Tibial nerve (tissue), 4 donors: ENCODE data around the gene TMC2. TPM values are rescaled to one million over a fixed set of nuclear protein-coding genes. Genes with fewer than 3 reads are reported as not detected.

ENCODE experiments used
- DNase-seq, 2 donors: peaks; one replicate each; pipeline ENCODE4 v3.0.0-alpha.2; 2019; ENCODE audit warnings: low spot score in 2 of 2
- H3K27ac ChIP-seq, 4 donors: fragments of 200-600 bp; sonication (generic) in 3 of 4; one replicate each; pipeline ENCODE4 v1.5.1; 2017 to 2019; ENCODE audit warnings: mild to moderate bottlenecking in 1 of 4
- H3K27me3 ChIP-seq, 2 donors: fragments of 200-600 bp; sonication (generic) in 1 of 2; one replicate each; pipeline versions ENCODE4 v1.5.1 to v1.6.0; 2017 to 2019
- H3K36me3 ChIP-seq, 3 donors: fragments of 200-600 bp; sonication (generic); one replicate each; pipeline ENCODE4 v1.5.1; 2018 to 2019
- H3K4me1 ChIP-seq, 4 donors: fragments of 200-600 bp; sonication (generic) in 3 of 4; one replicate each; pipeline ENCODE4 v1.5.1; 2017 to 2019
- H3K4me3 ChIP-seq, 4 donors: fragments of 200-600 bp; sonication (generic) in 3 of 4; one replicate each; pipeline ENCODE4 v1.5.1; 2017 to 2019; ENCODE audit warnings: mild to moderate bottlenecking in 1 of 4, moderate library complexity in 1 of 4
- H3K9me3 ChIP-seq, 4 donors: fragments of 200-600 bp; sonication (generic) in 3 of 4; one replicate each; pipeline ENCODE4 v1.5.1; 2017 to 2019
- EP300 ChIP-seq, 2 donors: sonication (generic); formaldehyde crosslinking; IDR thresholded peaks; one replicate each; pipeline ENCODE4 v1.6.1; 2017; ENCODE audit warnings: antibody characterized with exemption in 2 of 2, mild to moderate bottlenecking in 1 of 2
- POLR2A ChIP-seq, 2 donors: fragments of 450-650 bp; IDR thresholded peaks; one replicate each; pipeline ENCODE4 v1.6.1; 2017; ENCODE audit warnings: antibody characterized with exemption in 2 of 2, mild to moderate bottlenecking in 2 of 2, moderate library complexity in 2 of 2
- WGBS, 2 donors: methylation state at CpG; one replicate each; pipeline ENCODE4 v1.1.5; 2018; 5-methylcytosine and 5-hydroxymethylcytosine counted together
- total RNA-seq, 4 donors: library from RNA; depleted of rRNA; stranded (reverse); fragments of >200 nt; gene quantifications; one replicate each; pipeline ENCODE4 v1.1.0, GENCODE V29; 2016
- TF ChIP-seq, protein P1 (sequence below), 5 experiments: fragments of 200-600 bp in 3 of 5; fragments of 450-650 bp in 2 of 5; sonication (generic) in 3 of 5; IDR thresholded peaks; one replicate each; pipeline ENCODE4 v1.5.1; 2016 to 2019; ENCODE audit warnings: antibody characterized with exemption in 5 of 5, mild to moderate bottlenecking in 3 of 5, moderate library complexity in 2 of 5

Gene TMC2
- total RNA-seq, 4 donors from 2014 or later: 0.21 to 0.59 (median 0.26) TPM

DNA sequence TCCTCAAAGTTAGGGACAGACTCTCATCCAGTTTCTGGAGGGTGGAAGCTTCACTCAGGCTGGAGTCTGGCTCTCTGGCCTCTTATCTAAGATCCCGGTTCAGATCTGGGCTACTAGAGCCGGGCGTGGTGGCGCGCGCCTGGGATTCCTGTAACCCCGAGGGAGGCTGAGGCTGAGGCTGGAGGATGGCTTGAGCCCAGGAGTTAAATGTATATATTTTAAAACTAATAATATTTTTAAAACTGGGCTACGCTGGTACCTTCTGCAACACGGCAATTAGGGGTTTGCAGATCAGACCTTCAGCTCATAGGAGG is 26.9 kb upstream of the TMC2 start:
- no peak for DNase-seq
- TF ChIP-seq, protein P1, sequence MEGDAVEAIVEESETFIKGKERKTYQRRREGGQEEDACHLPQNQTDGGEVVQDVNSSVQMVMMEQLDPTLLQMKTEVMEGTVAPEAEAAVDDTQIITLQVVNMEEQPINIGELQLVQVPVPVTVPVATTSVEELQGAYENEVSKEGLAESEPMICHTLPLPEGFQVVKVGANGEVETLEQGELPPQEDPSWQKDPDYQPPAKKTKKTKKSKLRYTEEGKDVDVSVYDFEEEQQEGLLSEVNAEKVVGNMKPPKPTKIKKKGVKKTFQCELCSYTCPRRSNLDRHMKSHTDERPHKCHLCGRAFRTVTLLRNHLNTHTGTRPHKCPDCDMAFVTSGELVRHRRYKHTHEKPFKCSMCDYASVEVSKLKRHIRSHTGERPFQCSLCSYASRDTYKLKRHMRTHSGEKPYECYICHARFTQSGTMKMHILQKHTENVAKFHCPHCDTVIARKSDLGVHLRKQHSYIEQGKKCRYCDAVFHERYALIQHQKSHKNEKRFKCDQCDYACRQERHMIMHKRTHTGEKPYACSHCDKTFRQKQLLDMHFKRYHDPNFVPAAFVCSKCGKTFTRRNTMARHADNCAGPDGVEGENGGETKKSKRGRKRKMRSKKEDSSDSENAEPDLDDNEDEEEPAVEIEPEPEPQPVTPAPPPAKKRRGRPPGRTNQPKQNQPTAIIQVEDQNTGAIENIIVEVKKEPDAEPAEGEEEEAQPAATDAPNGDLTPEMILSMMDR (IDR thresholded peaks at IDR 0.05): no peak
- no peak for TF ChIP-seq EP300 (IDR thresholded peaks at IDR 0.05)
- TF ChIP-seq POLR2A (IDR thresholded peaks at IDR 0.05): no peak

DNA sequence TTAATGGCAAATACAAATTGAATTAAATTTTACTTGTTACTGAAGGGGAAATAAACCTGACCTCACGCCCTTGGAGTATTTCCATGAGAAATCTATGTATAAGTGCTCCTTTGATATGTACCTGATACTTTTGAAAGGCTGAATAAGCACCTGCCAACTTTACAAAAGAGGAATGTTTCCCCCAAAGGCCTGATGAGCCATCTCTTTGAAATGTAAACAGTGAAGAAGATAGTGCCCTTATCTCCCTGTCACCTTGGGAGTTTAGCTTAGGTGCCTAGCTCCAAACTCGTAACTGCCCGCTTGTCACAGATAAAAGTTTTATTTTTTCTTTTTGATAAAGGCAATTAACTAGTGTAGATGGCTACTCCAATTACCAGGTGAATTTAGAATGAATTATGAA is 26.6 kb upstream of the TMC2 start:
- H3K27me3 ChIP-seq: no peaks in the 10 kb centered on the region
- H3K27ac ChIP-seq: no peak overlapping the region
- DNase-seq: no peak
- H3K9me3 ChIP-seq: no peaks in the 10 kb centered on the region
- WGBS, 2 donors: 72 to 76% methylated on average over 3 of the region's 3 CpGs
- TF ChIP-seq, protein P1 (IDR thresholded peaks at IDR 0.05): no peak
- TF ChIP-seq EP300 (IDR thresholded peaks at IDR 0.05) (no peak), POLR2A (IDR thresholded peaks at IDR 0.05) (no peak)
- no peak overlapping the region for H3K4me3 ChIP-seq
- H3K4me1 ChIP-seq: peaks cover 0 to 17% (median 12%) of the 10 kb centered on the region in 4 donors
- H3K36me3 ChIP-seq: no peaks in the 10 kb centered on the region

More for the DNA sequence above, 26.9 kb upstream of the TMC2 start:
- Histone ChIP-seq H3K27me3 (no peaks in the 10 kb centered on the region), H3K36me3 (no peaks in the 10 kb centered on the region), H3K4me3 (peak overlapping the region; percentile 47 to 91 (median 82)), H3K27ac (peak overlapping the region; percentile 83 to 88 (median 86)), H3K4me1 (peaks cover 0 to 17% (median 12%) of the 10 kb centered on the region in 4 donors), H3K9me3 (no peaks in the 10 kb centered on the region)
- 32 to 42% methylated on average over 9 of the region's 9 CpGs for WGBS, 2 donors

DNA sequence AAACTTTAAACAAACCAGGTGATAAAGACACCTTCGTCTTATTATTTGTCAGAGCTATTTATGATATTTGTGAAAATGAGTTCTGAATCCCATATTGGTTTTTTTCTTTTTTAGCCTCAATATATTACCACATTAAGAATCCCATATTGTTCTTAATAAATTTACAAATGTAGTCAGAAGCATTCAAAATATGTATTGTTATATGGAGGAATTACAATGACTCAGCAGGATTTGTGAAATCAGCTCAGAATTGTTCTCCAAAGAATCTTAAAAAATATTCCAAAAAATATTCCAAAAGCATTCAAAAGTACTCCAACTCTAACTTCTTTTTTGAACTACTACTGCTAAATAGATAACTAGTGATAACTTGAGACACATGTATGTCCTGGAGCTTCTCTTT is 21.2 kb upstream of the TMC2 start:
- no peaks in the 10 kb centered on the region for H3K36me3 ChIP-seq
- H3K9me3 ChIP-seq: no peaks in the 10 kb centered on the region
- no peaks in the 10 kb centered on the region for H3K27me3 ChIP-seq
- 58 to 76% methylated on average over 1 of the region's 1 CpG for WGBS, 2 donors
- no peaks in the 10 kb centered on the region for H3K4me1 ChIP-seq
- H3K4me3 ChIP-seq: no peak overlapping the region
- no peak for TF ChIP-seq EP300 (IDR thresholded peaks at IDR 0.05)
- TF ChIP-seq POLR2A (IDR thresholded peaks at IDR 0.05): no peak
- TF ChIP-seq, protein P1 (IDR thresholded peaks at IDR 0.05): no peak
- DNase-seq: no peak
- H3K27ac ChIP-seq: no peak overlapping the region

DNA sequence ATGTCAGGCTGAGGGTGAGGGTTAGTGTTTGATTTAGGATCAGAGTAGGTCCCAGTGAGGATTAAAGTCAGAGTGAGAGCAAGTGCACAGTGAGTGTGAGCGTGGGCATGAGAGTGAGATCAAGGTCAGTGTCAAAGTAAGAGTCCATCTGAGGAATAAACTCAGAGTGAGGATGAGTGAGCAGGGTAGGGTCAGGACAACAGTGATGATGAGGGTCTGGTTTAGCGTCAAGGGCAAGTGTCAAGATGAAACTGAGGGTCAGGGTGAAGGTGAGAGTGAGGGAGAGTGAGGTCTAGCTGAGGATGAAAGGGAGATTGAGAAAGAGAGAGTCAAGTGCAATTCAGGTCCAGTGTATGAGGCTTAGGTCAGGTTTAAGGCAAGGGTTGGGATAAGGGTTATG is 20.0 kb upstream of the TMC2 start:
- WGBS, 2 donors: 58 to 67% methylated on average over 2 of the region's 2 CpGs
- no peaks in the 10 kb centered on the region for H3K9me3 ChIP-seq
- no peak for DNase-seq
- H3K4me3 ChIP-seq: no peak overlapping the region
- TF ChIP-seq, protein P1 (IDR thresholded peaks at IDR 0.05): no peak
- TF ChIP-seq POLR2A (IDR thresholded peaks at IDR 0.05): no peak
- no peak for TF ChIP-seq EP300 (IDR thresholded peaks at IDR 0.05)
- no peak overlapping the region for H3K27ac ChIP-seq
- H3K4me1 ChIP-seq: no peaks in the 10 kb centered on the region
- no peaks in the 10 kb centered on the region for H3K36me3 ChIP-seq
- no peaks in the 10 kb centered on the region for H3K27me3 ChIP-seq

DNA sequence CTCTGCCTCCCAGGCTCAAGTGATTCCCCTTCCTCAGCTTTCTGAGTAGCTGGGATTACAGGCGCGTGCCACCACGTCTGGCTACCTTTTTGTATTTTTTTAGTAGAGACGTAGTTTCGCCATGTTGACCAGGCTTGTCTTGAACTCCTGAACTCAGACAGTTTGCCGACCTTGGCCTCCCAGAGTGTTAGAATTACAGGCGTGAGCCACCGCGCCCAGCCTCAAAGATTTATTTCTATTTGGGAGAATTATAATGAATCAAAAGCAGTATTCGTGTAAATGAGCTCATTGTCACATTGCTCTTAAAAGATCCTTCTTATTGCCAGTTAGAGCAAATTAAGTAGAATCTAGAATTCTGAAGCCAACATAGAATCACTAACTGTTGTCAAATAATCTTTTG is 18.3 kb upstream of the TMC2 start:
- no peak for TF ChIP-seq POLR2A (IDR thresholded peaks at IDR 0.05)
- TF ChIP-seq, protein P1 (IDR thresholded peaks at IDR 0.05): no peak
- no peak for TF ChIP-seq EP300 (IDR thresholded peaks at IDR 0.05)
- H3K27ac ChIP-seq: no peak overlapping the region
- no peaks in the 10 kb centered on the region for H3K27me3 ChIP-seq
- DNase-seq: no peak
- no peak overlapping the region for H3K4me3 ChIP-seq
- no peaks in the 10 kb centered on the region for H3K36me3 ChIP-seq
- H3K4me1 ChIP-seq: peaks cover 0 to 14% (median 0%) of the 10 kb centered on the region in 4 donors
- H3K9me3 ChIP-seq: no peaks in the 10 kb centered on the region
- 65 to 66% methylated on average over 10 of the region's 10 CpGs for WGBS, 2 donors
